Esophagus muscularis mucosa (tissue), 4 donors: ENCODE measurements around the gene CKAP2L.

Experiments used
- CTCF ChIP-seq, 3 experiments: fragments of 200-600 bp in 2 of 3; fragments of 450-650 bp in 1 of 3; sonication (generic) in 2 of 3; IDR thresholded peaks; one replicate each; pipeline ENCODE4 v1.5.1; 2017 to 2019; ENCODE audit warnings: antibody characterized with exemption in 3 of 3, mild to moderate bottlenecking in 2 of 3, moderate library complexity in 1 of 3
- EP300 ChIP-seq: sonication (generic); formaldehyde crosslinking; IDR thresholded peaks from one replicate; pipeline ENCODE4 v1.6.1; 2017; ENCODE audit warnings: antibody characterized with exemption
- POLR2A ChIP-seq: fragments of 450-650 bp; IDR thresholded peaks from one replicate; pipeline ENCODE4 v1.6.1; 2017; ENCODE audit warnings: antibody characterized with exemption, moderate library complexity, mild to moderate bottlenecking, low read depth
- POLR2AphosphoS5 ChIP-seq, 2 donors: sonication (generic); formaldehyde crosslinking; IDR thresholded peaks; one replicate each; pipeline ENCODE4 v1.6.1; 2017; ENCODE audit warnings: antibody characterized with exemption in 2 of 2

- TF ChIP-seq POLR2AphosphoS5 (IDR thresholded peaks at IDR 0.05) = no peak
- TF ChIP-seq CTCF (IDR thresholded peaks at IDR 0.05) = no peak
- no peak for TF ChIP-seq EP300
- no peak for TF ChIP-seq POLR2A
Observed at GRCh38 chr2:112733871-112734270, 30.5 kb downstream of the CKAP2L start.
